SK-N-SH (cell line): ENCODE data around the gene MRPL32. TPM values are rescaled to one million over a fixed set of nuclear protein-coding genes. Genes with fewer than 3 reads are reported as not detected.

Source experiments
- CTCF ChIA-PET: fragments of 300-600, 350-600 bp; formaldehyde crosslinking; extraction: SDS; loops from one replicate; lab custom pipeline; 2021; lab: Yijun Ruan, JAX
- POLR2A ChIA-PET: fragments of 350-600 bp; sonication (Branson Sonifier 250); formaldehyde crosslinking; extraction: SDS; loops from one replicate; lab custom pipeline; 2020; ENCODE audit warnings: antibody characterized with exemption, inconsistent platforms; lab: Yijun Ruan, JAX
- DNase-seq: peaks from one replicate; pipeline ENCODE4 v3.0.0; 2012
- H2AFZ ChIP-seq: fragments of 200-600 bp; sonication (generic); 2 replicates; pipeline ENCODE4 v1.8.1; 2016; ENCODE audit warnings: antibody characterized with exemption, mild to moderate bottlenecking, low read depth
- H3F3A ChIP-seq: fragments of 200-600 bp; sonication (generic); replicated peaks from 2 replicates; pipeline ENCODE3; 2016; ENCODE audit warnings: antibody characterized with exemption, mild to moderate bottlenecking; ENCODE audit not compliant: insufficient read depth
- H3K27ac ChIP-seq, 2 experiments: fragments of 200-500 bp in 1 of 2; fragments of 200-600 bp in 1 of 2; sonication (Bioruptor generic) in 1 of 2; sonication (generic), shearing (Covaris generic) in 1 of 2; 2 replicates each; pipeline versions ENCODE4 v1.5.1 to v1.6.1; 2014 to 2016; ENCODE audit warnings: low read depth in 2 of 2, inconsistent platforms in 1 of 2, low read length in 1 of 2, mild to moderate bottlenecking in 1 of 2, mixed read lengths in 1 of 2
- H3K27me3 ChIP-seq: fragments of 200-600 bp; sonication (generic), shearing (Covaris generic); 2 replicates; pipeline ENCODE4 v1.6.1; 2016; ENCODE audit warnings: mixed run types; ENCODE audit not compliant: insufficient read depth
- H3K36me3 ChIP-seq, 2 experiments: fragments of 200-500 bp in 1 of 2; fragments of 200-600 bp in 1 of 2; sonication (Bioruptor generic) in 1 of 2; sonication (generic) in 1 of 2; replicated peaks in 1 of 2; 2 replicates each; pipeline versions ENCODE3 to v1.5.1; 2014 to 2016; ENCODE audit warnings: low read length in 1 of 2, mild to moderate bottlenecking in 1 of 2; ENCODE audit not compliant: insufficient read depth in 2 of 2, control insufficient read depth in 1 of 2
- H3K4me1 ChIP-seq, 2 experiments: fragments of 200-500 bp in 1 of 2; fragments of 200-600 bp in 1 of 2; sonication (Bioruptor generic) in 1 of 2; sonication (generic), shearing (Covaris generic) in 1 of 2; 2 replicates each; pipeline versions ENCODE4 v1.5.1 to v1.6.1; 2014 to 2016; ENCODE audit warnings: low read depth in 1 of 2, low read length in 1 of 2, mixed run types in 1 of 2; ENCODE audit not compliant: insufficient read depth in 2 of 2, control insufficient read depth in 1 of 2
- H3K4me2 ChIP-seq: fragments of 200-600 bp; sonication (generic), shearing (Covaris generic); 2 replicates; pipeline ENCODE4 v1.6.1; 2017; ENCODE audit warnings: mixed run types
- H3K4me3 ChIP-seq, 2 experiments: fragments of 200-500 bp in 1 of 2; fragments of 200-600 bp in 1 of 2; sonication (Bioruptor generic) in 1 of 2; sonication (generic), shearing (Covaris generic) in 1 of 2; 2 replicates each; pipeline versions ENCODE4 v1.5.1 to v1.8.1; 2014 to 2016; ENCODE audit warnings: low read depth in 2 of 2, inconsistent platforms in 1 of 2, low read length in 1 of 2, mild to moderate bottlenecking in 1 of 2, mixed read lengths in 1 of 2, moderate library complexity in 1 of 2
- H3K79me2 ChIP-seq: fragments of 200-600 bp; sonication (generic); 2 replicates; pipeline ENCODE4 v1.8.1; 2017; ENCODE audit warnings: mild to moderate bottlenecking; ENCODE audit not compliant: insufficient read depth
- H3K9ac ChIP-seq: fragments of 200-600 bp; sonication (generic); 2 replicates; pipeline ENCODE4 v1.6.1; 2017; ENCODE audit warnings: mixed run types
- H3K9me2 ChIP-seq: fragments of 200-600 bp; sonication (generic); 2 replicates; pipeline ENCODE4 v1.6.1; 2017; ENCODE audit warnings: mixed run types
- H3K9me3 ChIP-seq: fragments of 200-600 bp; sonication (generic); 2 replicates; pipeline ENCODE4 v1.6.1; 2017; ENCODE audit warnings: mixed run types, mild to moderate bottlenecking, moderate library complexity
- H4K20me1 ChIP-seq: fragments of 200-600 bp; sonication (generic); 2 replicates; pipeline ENCODE4 v1.6.1; 2017; ENCODE audit warnings: mild to moderate bottlenecking, mixed run types; ENCODE audit not compliant: insufficient read depth
- CHD2 ChIP-seq: fragments of 150-350 bp; IDR thresholded peaks from 2 replicates; pipeline ENCODE4 v1.6.1; 2018; ENCODE audit warnings: low read length; ENCODE audit not compliant: partially characterized antibody
- CTCF ChIP-seq: fragments of 200-600 bp; sonication (generic); IDR thresholded peaks from 2 replicates; pipeline ENCODE4 v1.6.1; 2017; ENCODE audit warnings: antibody characterized with exemption, mild to moderate bottlenecking, moderate library complexity
- EP300 ChIP-seq, 2 experiments: IDR thresholded peaks; 2 replicates each; pipeline versions ENCODE4 v1.4.0 to v1.6.1; 2012; ENCODE audit warnings: borderline replicate concordance in 1 of 2, low read depth in 1 of 2, low read length in 1 of 2
- EZH2phosphoT487 ChIP-seq: fragments of 200-600 bp; sonication (generic); IDR thresholded peaks from 2 replicates; pipeline ENCODE4 v1.6.1; 2017; ENCODE audit warnings: low read depth, mixed run types, mild to moderate bottlenecking, antibody characterized with exemption, moderate library complexity, borderline replicate concordance
- FOSL2 ChIP-seq: IDR thresholded peaks from 2 replicates; pipeline ENCODE4 v1.4.0; 2012; ENCODE audit warnings: low read depth, mild to moderate bottlenecking, moderate library complexity, borderline replicate concordance
- FOXJ3 ChIP-seq: sonication (generic); formaldehyde crosslinking; IDR thresholded peaks from 2 replicates; pipeline ENCODE4 v1.5.1; 2020; ENCODE audit warnings: mild to moderate bottlenecking, missing genetic modification reagents
- GATA2 ChIP-seq: sonication (generic); formaldehyde crosslinking; IDR thresholded peaks from 2 replicates; pipeline ENCODE4 v1.5.0; 2020; ENCODE audit warnings: mild to moderate bottlenecking, missing genetic modification reagents
- MEF2A ChIP-seq: IDR thresholded peaks from 2 replicates; pipeline ENCODE4 v1.4.0; 2012; ENCODE audit warnings: low read depth, borderline replicate concordance
- MXI1 ChIP-seq: IDR thresholded peaks from 2 replicates; pipeline ENCODE4 v1.6.1; 2012; ENCODE audit warnings: mild to moderate bottlenecking, low read depth, low read length, improper control_type of control experiment
- NFIC ChIP-seq: IDR thresholded peaks from 2 replicates; pipeline ENCODE4 v1.4.0; 2012; ENCODE audit warnings: borderline replicate concordance
- POLR2AphosphoS5 ChIP-seq: IDR thresholded peaks from 2 replicates; pipeline ENCODE4 v1.6.1; 2012; ENCODE audit warnings: low read depth, low read length
- RAD21 ChIP-seq: IDR thresholded peaks from 2 replicates; pipeline ENCODE4 v1.6.1; 2012; ENCODE audit warnings: mild to moderate bottlenecking, low read length
- RCOR1 ChIP-seq: fragments of 150-350 bp; IDR thresholded peaks from 2 replicates; pipeline ENCODE4 v1.6.1; 2017; ENCODE audit warnings: antibody characterized with exemption, low read length
- REST ChIP-seq: IDR thresholded peaks from 2 replicates; pipeline ENCODE4 v1.6.1; 2012; ENCODE audit warnings: mild to moderate bottlenecking, low read depth, low read length, moderate library complexity
- RFX5 ChIP-seq: IDR thresholded peaks from 2 replicates; pipeline ENCODE4 v1.6.1; 2012; ENCODE audit warnings: mild to moderate bottlenecking, improper control_type of control experiment, low read length
- SMC3 ChIP-seq: IDR thresholded peaks from 2 replicates; pipeline ENCODE4 v1.6.1; 2012; ENCODE audit warnings: low read depth, low read length, improper control_type of control experiment
- USF2 ChIP-seq: fragments of 150-350 bp; IDR thresholded peaks from 2 replicates; pipeline ENCODE4 v1.6.1; 2017; ENCODE audit warnings: antibody characterized with exemption, low read length, low read depth, borderline replicate concordance
- WGBS: methylation state at CpG from one replicate; pipeline ENCODE4 v1.1.6; 2017; ENCODE audit warnings: low lambda C conversion rate; 5-methylcytosine and 5-hydroxymethylcytosine counted together
- polyA plus RNA-seq, 3 experiments: library from polyadenylated mRNA; depleted of rRNA; stranded (reverse); fragments of >200 nt; gene quantifications; 2 replicates each; pipeline ENCODE4 v1.2.3, GENCODE V29; 2012

MRPL32 gene
- polyA plus RNA-seq, 1 of the 3 experiments (the other 2 are of a cell fraction), result 73.1 TPM

- no peak overlapping the region for H3K27ac ChIP-seq
- H3F3A ChIP-seq, result no peaks in the 10 kb centered on the region
- H3K9me3 ChIP-seq, result no peaks in the 10 kb centered on the region
- H3K4me1 ChIP-seq, result peaks cover 0 to 3% of the 10 kb centered on the region in 2 experiments; a peak in 1 of 4 replicates
- TF ChIP-seq POLR2AphosphoS5 (no peak), CHD2 (peak; percentile 12), SMC3 (peak; percentile 92), RCOR1 (peak; percentile 49; the same call in 1 of the 2 replicates), RAD21 (peak; percentile 94), CTCF (peak; percentile 99)
- H2AFZ ChIP-seq, result no peak overlapping the region
- 62% methylated on average over 13 of the region's 13 CpGs for WGBS
- H3K4me2 ChIP-seq, result no peak overlapping the region
- H3K9ac ChIP-seq, result no peak overlapping the region
- no peak overlapping the region for H3K4me3 ChIP-seq
- DNase-seq, result peak; percentile 62
- H3K9me2 ChIP-seq, result no peaks in the 10 kb centered on the region
- CTCF ChIA-PET, result interaction anchor here (0.6 to 2.2 kb wide), 85 partner anchors 11 to 938 kb away, joined by 3 to 81 read pairs (median 4); partner anchors contain the start of genes C7orf25, COA1, MRPL32 and PSMA2
- peaks cover under 1% of the 10 kb centered on the region; the same call in 1 of the 2 replicates for H3K79me2 ChIP-seq
- POLR2A ChIA-PET, result interaction anchor here (1.2 kb wide), 1 partner anchor 693 kb away, joined by 3 read pairs; no protein-coding TSS in a partner anchor
- no peaks in the 10 kb centered on the region for H3K27me3 ChIP-seq
- H3K36me3 ChIP-seq, result peaks cover 28 to 38% of the 10 kb centered on the region in 2 experiments
- H4K20me1 ChIP-seq, result no peaks in the 10 kb centered on the region
Measured at GRCh38 chr7:42940985-42941847, 9.0 kb downstream of the MRPL32 start.

GRCh38 chr7:42945821-42946626, 13.8 kb downstream of the MRPL32 start:
- Histone ChIP-seq H3K27me3 (no peaks in the 10 kb centered on the region), H2AFZ (no peak overlapping the region; the same call in 1 of the 2 replicates), H3K4me2 (peak overlapping the region; percentile 32; the same call in 1 of the 2 replicates), H3K9me3 (no peaks in the 10 kb centered on the region), H3K36me3 (no peaks in the 10 kb centered on the region), H3K27ac (no peak overlapping the region), H3K4me1 (peaks cover 0 to 3% of the 10 kb centered on the region in 2 experiments; a peak in 1 of 4 replicates), H3K4me3 (peak overlapping the region in 1 of 2 experiments; percentile 12; a peak in 2 of 4 replicates), H3K9ac (no peak overlapping the region), H3K9me2 (no peaks in the 10 kb centered on the region), H4K20me1 (no peaks in the 10 kb centered on the region), H3F3A (no peaks in the 10 kb centered on the region), H3K79me2 (no peaks in the 10 kb centered on the region)
- ChIA-PET POLR2A (interaction anchor here (1.0 kb wide), 1 partner anchor 26 kb away, joined by 5 read pairs; no protein-coding TSS in a partner anchor), CTCF (interaction anchor here (0.6 to 2.4 kb wide), 8 partner anchors 14 to 892 kb away, joined by 3 to 11 read pairs (median 5); partner anchors contain the start of genes MRPL32 and PSMA2)
- 59% methylated on average over 3 of the region's 4 CpGs for WGBS
- DNase-seq, result no peak
- TF ChIP-seq NFIC (no peak), CHD2 (no peak), GATA2 (no peak), EZH2phosphoT487 (no peak), EP300 (IDR thresholded peaks at IDR 0.05; ENCODE audit: borderline replicate concordance in 1 of 2, low read depth in 1 of 2, low read length in 1 of 2) (no peak), MXI1 (no peak), RFX5 (no peak), MEF2A (no peak), USF2 (no peak), POLR2AphosphoS5 (no peak), FOXJ3 (no peak), REST (no peak), FOSL2 (no peak)
